PC-9 (cell line): Measurements from ENCODE around the gene HSPA1A.
"Not testable (repeated sequence)": the region's sequence is repeated elsewhere in the genome, so short reads cannot be mapped to it uniquely, and the experiment has no call there.

Experiments used
- EZH2 ChIP-seq: fragments of 200-600 bp; sonication (generic); IDR thresholded peaks from 2 replicates; pipeline ENCODE4 v1.8.0; 2017; ENCODE audit warnings: antibody characterized with exemption, low read depth
- TF ChIP-seq, protein P1 (sequence below): fragments of 200-600 bp; sonication (generic); conservative IDR thresholded peaks from 2 replicates; pipeline ENCODE4 v1.6.1; 2017; ENCODE audit warnings: mixed run types, antibody characterized with exemption, mild to moderate bottlenecking, moderate library complexity

DNA sequence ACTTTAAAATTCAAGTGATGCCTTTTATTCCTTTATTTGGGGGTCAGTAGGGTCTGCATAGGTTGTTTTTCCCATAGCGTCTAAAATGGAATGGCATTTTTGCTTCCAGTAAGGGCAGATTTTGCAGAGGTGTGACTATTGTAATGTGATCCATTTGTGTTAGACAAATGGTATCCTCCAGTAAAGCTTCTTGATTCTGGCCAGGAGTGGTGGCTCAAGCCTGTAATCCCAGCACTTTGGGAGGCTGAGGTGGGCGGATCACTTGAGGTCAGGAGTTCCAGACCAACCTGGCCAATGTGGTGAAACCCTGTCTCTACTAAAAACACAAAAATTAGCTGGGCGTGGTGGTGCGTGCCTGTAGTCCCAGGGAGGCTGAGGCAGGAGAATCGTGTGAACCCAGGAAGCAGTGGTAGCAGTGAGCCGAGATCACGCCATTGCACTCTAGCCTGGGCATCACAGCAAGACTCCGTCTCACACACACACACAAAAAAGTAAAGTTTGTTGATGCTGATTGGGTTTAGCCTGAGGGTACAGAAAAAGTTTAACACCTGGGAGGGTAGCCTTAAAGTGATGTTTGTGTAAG is 2.7 kb downstream of the HSPA1A start:
- TF ChIP-seq, protein P1, sequence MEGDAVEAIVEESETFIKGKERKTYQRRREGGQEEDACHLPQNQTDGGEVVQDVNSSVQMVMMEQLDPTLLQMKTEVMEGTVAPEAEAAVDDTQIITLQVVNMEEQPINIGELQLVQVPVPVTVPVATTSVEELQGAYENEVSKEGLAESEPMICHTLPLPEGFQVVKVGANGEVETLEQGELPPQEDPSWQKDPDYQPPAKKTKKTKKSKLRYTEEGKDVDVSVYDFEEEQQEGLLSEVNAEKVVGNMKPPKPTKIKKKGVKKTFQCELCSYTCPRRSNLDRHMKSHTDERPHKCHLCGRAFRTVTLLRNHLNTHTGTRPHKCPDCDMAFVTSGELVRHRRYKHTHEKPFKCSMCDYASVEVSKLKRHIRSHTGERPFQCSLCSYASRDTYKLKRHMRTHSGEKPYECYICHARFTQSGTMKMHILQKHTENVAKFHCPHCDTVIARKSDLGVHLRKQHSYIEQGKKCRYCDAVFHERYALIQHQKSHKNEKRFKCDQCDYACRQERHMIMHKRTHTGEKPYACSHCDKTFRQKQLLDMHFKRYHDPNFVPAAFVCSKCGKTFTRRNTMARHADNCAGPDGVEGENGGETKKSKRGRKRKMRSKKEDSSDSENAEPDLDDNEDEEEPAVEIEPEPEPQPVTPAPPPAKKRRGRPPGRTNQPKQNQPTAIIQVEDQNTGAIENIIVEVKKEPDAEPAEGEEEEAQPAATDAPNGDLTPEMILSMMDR: not testable (repeated sequence)
- not testable (repeated sequence) for TF ChIP-seq EZH2
